Measurements from ENCODE around the gene OSBP2.

OSBP2 gene

GRCh38 chr22:30863081-30863833, 168.6 kb downstream of the OSBP2 start:
- TF ChIP-seq GATA3 (IDR thresholded peaks at IDR 0.05; ENCODE audit: low read depth, low read length) (no peak), GATA2 (IDR thresholded peaks at IDR 0.05; ENCODE audit: low read depth, low read length) (peak; percentile 78)

GRCh38 chr22:30864441-30865420, 170.1 kb downstream of the OSBP2 start:
- TF ChIP-seq GATA2 (IDR thresholded peaks at IDR 0.05; ENCODE audit: low read depth, low read length) (no peak), GATA3 (IDR thresholded peaks at IDR 0.05; ENCODE audit: low read depth, low read length) (no peak)

- TF ChIP-seq GATA2 (IDR thresholded peaks at IDR 0.05; ENCODE audit: low read depth, low read length) (no peak), GATA3 (IDR thresholded peaks at IDR 0.05; ENCODE audit: low read depth, low read length) (no peak)
These were observed 171.0 kb downstream of the OSBP2 start for GRCh38 chr22:30865656-30866055.

- TF ChIP-seq GATA2 (IDR thresholded peaks at IDR 0.05; ENCODE audit: low read depth, low read length) (no peak), GATA3 (IDR thresholded peaks at IDR 0.05; ENCODE audit: low read depth, low read length) (no peak)
These were observed 171.5 kb downstream of the OSBP2 start for GRCh38 chr22:30866216-30866615.

- TF ChIP-seq GATA3 (IDR thresholded peaks at IDR 0.05; ENCODE audit: low read depth, low read length) = no peak
- no peak for TF ChIP-seq GATA2 (IDR thresholded peaks at IDR 0.05; ENCODE audit: low read depth, low read length)
These were observed 172.2 kb downstream of the OSBP2 start for GRCh38 chr22:30866811-30867271.

GRCh38 chr22:30867746-30868662, 173.3 kb downstream of the OSBP2 start:
- TF ChIP-seq GATA2 (IDR thresholded peaks at IDR 0.05; ENCODE audit: low read depth, low read length) (no peak), GATA3 (IDR thresholded peaks at IDR 0.05; ENCODE audit: low read depth, low read length) (no peak)

- TF ChIP-seq GATA3 (IDR thresholded peaks at IDR 0.05; ENCODE audit: low read depth, low read length) (no peak), GATA2 (IDR thresholded peaks at IDR 0.05; ENCODE audit: low read depth, low read length) (no peak)
These were observed 174.2 kb downstream of the OSBP2 start for GRCh38 chr22:30868663-30869385.

GRCh38 chr22:30869667-30870395, 175.2 kb downstream of the OSBP2 start:
- no peak for TF ChIP-seq GATA2 (IDR thresholded peaks at IDR 0.05; ENCODE audit: low read depth, low read length)
- no peak for TF ChIP-seq GATA3 (IDR thresholded peaks at IDR 0.05; ENCODE audit: low read depth, low read length)

GRCh38 chr22:30870451-30871345, 176.0 kb downstream of the OSBP2 start:
- TF ChIP-seq GATA2 (IDR thresholded peaks at IDR 0.05; ENCODE audit: low read depth, low read length) (no peak), GATA3 (IDR thresholded peaks at IDR 0.05; ENCODE audit: low read depth, low read length) (no peak)

- TF ChIP-seq GATA3 (IDR thresholded peaks at IDR 0.05; ENCODE audit: low read depth, low read length) (no peak), GATA2 (IDR thresholded peaks at IDR 0.05; ENCODE audit: low read depth, low read length) (no peak)
These were observed 177.0 kb downstream of the OSBP2 start for GRCh38 chr22:30871391-30872284.
